A549 (cell line): ENCODE results near the gene LSM14B.

Experiments
- CBX8 ChIP-seq: fragments of 200-600 bp; sonication (generic); IDR thresholded peaks from 2 replicates; pipeline ENCODE4 v1.6.1; 2016
- CEBPB ChIP-seq, 2 experiments: fragments of >200 bp in 1 of 2; sonication (Bioruptor Twin) in 1 of 2; formaldehyde crosslinking in 1 of 2; IDR thresholded peaks; 2 replicates each; pipeline ENCODE4 v1.6.1; 2012 to 2016
- CTCF ChIP-seq: fragments of >200 bp; sonication (Bioruptor Twin); formaldehyde crosslinking; IDR thresholded peaks from 3 replicates; pipeline ENCODE4 v1.5.1; 2016
- EP300 ChIP-seq, 2 experiments: fragments of >200 bp; sonication (Bioruptor Twin); formaldehyde crosslinking; IDR thresholded peaks; 2 replicates in 1 of 2; 3 replicates in 1 of 2; pipeline ENCODE4 v1.6.1; 2016 to 2017
- HOXA7 ChIP-seq: fragments of 250-450 bp; sonication (Bioruptor Pico); IDR thresholded peaks from 2 replicates; pipeline ENCODE4 v1.5.0; 2020; ENCODE audit warnings: mild to moderate bottlenecking, moderate library complexity
- MAZ ChIP-seq: fragments of 150-350 bp; IDR thresholded peaks from 2 replicates; pipeline ENCODE4 v1.6.1; 2014; ENCODE audit warnings: antibody characterized with exemption, low read depth, low read length, borderline replicate concordance
- SMC3 ChIP-seq: fragments of >200 bp; sonication (Bioruptor Twin); formaldehyde crosslinking; IDR thresholded peaks from 3 replicates; pipeline ENCODE4 v1.6.1; 2018; ENCODE audit warnings: inconsistent platforms
- TP53 ChIP-seq: fragments of 250-450 bp; sonication (Bioruptor Pico); IDR thresholded peaks from 2 replicates; pipeline ENCODE4 v1.5.0; 2021; ENCODE audit warnings: mild to moderate bottlenecking, moderate library complexity
- ZC3H11A ChIP-seq: fragments of 450-650 bp; IDR thresholded peaks from 2 replicates; pipeline ENCODE4 v1.6.1; 2014; ENCODE audit warnings: antibody characterized with exemption, mild to moderate bottlenecking

DNA sequence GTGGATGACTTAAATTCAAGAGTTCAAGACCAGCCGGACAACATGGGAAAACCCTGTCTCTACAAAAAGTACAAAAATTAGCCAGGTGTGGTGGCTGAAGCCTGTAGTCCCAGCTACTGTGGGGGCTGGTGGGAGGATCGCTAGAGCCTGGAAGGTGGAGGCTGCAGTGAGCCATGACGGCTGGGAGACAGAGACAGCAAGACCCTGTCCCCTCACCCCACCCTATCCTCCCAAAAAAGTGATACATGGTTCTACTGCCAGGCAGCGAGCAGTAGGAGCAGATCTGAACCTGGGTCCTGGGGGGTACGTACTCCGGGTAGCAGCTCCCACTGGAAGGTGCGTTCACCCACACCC lies 18.7 kb downstream of the LSM14B start:
- no peak for TF ChIP-seq CTCF
- TF ChIP-seq EP300 (IDR thresholded peaks at IDR 0.05) = no peak
- TF ChIP-seq HOXA7 (CRISPR knock-in tag) = no peak
- TF ChIP-seq SMC3 = no peak
- no peak for TF ChIP-seq CBX8
- no peak for TF ChIP-seq ZC3H11A
- no peak for TF ChIP-seq CEBPB (IDR thresholded peaks at IDR 0.05)
- TF ChIP-seq MAZ = no peak
- no peak for TF ChIP-seq TP53 (CRISPR knock-in tag)
